Measurements from ENCODE around the gene D2HGDH.

DNA sequence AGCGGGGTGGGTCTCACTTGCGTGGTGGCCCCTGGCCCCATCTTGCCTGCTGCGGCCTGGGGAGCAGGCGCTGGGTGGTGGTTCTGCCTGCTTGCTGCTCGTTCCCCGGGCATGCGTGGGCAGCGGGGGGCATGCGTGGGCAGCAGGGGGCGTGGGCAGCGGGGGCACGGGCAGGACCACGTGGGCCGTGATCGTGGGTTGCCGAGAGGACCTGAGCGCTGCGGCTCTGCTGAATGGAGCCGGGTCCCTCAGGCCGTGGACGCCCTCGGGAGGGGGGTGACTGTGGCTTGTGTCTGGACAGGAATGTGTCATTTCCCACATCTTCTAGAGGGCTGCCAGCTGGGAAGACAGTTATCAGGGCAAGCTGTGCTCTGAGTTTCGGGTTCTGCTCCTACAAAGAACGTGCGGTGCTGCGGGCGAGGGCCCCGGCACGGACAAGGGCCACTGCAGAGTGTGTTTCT, 33.9 kb downstream of the D2HGDH start:
- TF ChIP-seq CHD2 (IDR thresholded peaks at IDR 0.05; ENCODE audit: low read depth, low read length) (no peak), ZNF564 (CRISPR knock-in tag; IDR thresholded peaks at IDR 0.05) (no peak)

All from HepG2 (cell line).